GM12892 (cell line): ENCODE data around the gene APOD.

Experiments
- POLR2A ChIP-seq: IDR thresholded peaks from 2 replicates; pipeline ENCODE4 v1.6.1; 2011; ENCODE audit warnings: low read depth, low read length, control low read depth
- TAF1 ChIP-seq: IDR thresholded peaks from 2 replicates; pipeline ENCODE4 v1.6.1; 2011; ENCODE audit warnings: low read depth, mild to moderate bottlenecking, control low read depth, low read length, borderline replicate concordance

- no peak for TF ChIP-seq TAF1
- no peak for TF ChIP-seq POLR2A
Observed at GRCh38 chr3:195570344-195570743, 13.4 kb downstream of the APOD start.
